Smooth muscle cell (in vitro differentiated cells): ENCODE results near the gene USE1. TPM values are rescaled to one million over a fixed set of nuclear protein-coding genes. Genes with fewer than 3 reads are reported as not detected.

Experiments used
- DNase-seq: peaks from one replicate; lab custom pipeline; 2025; ENCODE audit not compliant: unreplicated experiment; lab: John Stamatoyannopoulos, UW
- H2AFZ ChIP-seq: fragments of 200-600 bp; sonication (generic); 2 replicates; pipeline ENCODE4 v1.6.0; 2016; ENCODE audit warnings: antibody characterized with exemption, low read depth, mild to moderate bottlenecking
- H3F3A ChIP-seq: fragments of 200-600 bp; sonication (generic); 2 replicates; pipeline ENCODE4 v1.6.0; 2017; ENCODE audit warnings: antibody characterized with exemption, low read depth
- H3K27ac ChIP-seq: fragments of 200-600 bp; sonication (generic); 2 replicates; pipeline ENCODE4 v1.5.1; 2016; ENCODE audit warnings: low read depth, mild to moderate bottlenecking
- H3K27me3 ChIP-seq: fragments of 200-600 bp; sonication (generic); 2 replicates; pipeline ENCODE4 v1.6.1; 2016; ENCODE audit warnings: low read depth, mild to moderate bottlenecking
- H3K36me3 ChIP-seq: fragments of 200-600 bp; sonication (generic); 2 replicates; pipeline ENCODE4 v1.5.1; 2016; ENCODE audit warnings: low read depth
- H3K4me1 ChIP-seq: fragments of 200-600 bp; sonication (generic); 2 replicates; pipeline ENCODE4 v1.5.1; 2016; ENCODE audit warnings: low read depth
- H3K4me2 ChIP-seq: fragments of 200-600 bp; sonication (generic); 2 replicates; pipeline ENCODE4 v1.6.0; 2016; ENCODE audit warnings: mild to moderate bottlenecking
- H3K4me3 ChIP-seq: fragments of 200-600 bp; sonication (generic); 2 replicates; pipeline ENCODE4 v1.5.1; 2016; ENCODE audit warnings: mild to moderate bottlenecking
- H3K79me2 ChIP-seq: fragments of 200-600 bp; sonication (generic); 2 replicates; pipeline ENCODE4 v1.6.0; 2016; ENCODE audit warnings: low read depth, mild to moderate bottlenecking
- H3K9ac ChIP-seq: fragments of 200-600 bp; sonication (generic); 2 replicates; pipeline ENCODE4 v1.6.0; 2016; ENCODE audit warnings: low read depth
- H3K9me3 ChIP-seq: fragments of 200-600 bp; sonication (generic); replicated peaks from 2 replicates; pipeline ENCODE4 v1.5.1; 2016; ENCODE audit warnings: low read depth
- H4K20me1 ChIP-seq: fragments of 200-600 bp; sonication (generic); 2 replicates; pipeline ENCODE4 v1.6.0; 2016; ENCODE audit warnings: low read depth
- WGBS: methylation state at CpG from one replicate; pipeline ENCODE4 v1.1.7; 2016; ENCODE audit warnings: low lambda C conversion rate; 5-methylcytosine and 5-hydroxymethylcytosine counted together
- polyA plus RNA-seq: library from polyadenylated mRNA; unstranded; fragments of >200 nt; fragmentation: Nextera tagmentation; extraction: Ambion mirVana; gene quantifications from 2 replicates; pipeline ENCODE4 v1.2.1, GENCODE V29; 2016
- total RNA-seq: library from RNA; depleted of rRNA; stranded (reverse); fragments of >200 nt; gene quantifications from 2 replicates; pipeline ENCODE4 v1.2.3, GENCODE V29; 2014
- TF ChIP-seq, protein P1 (sequence below): fragments of 200-600 bp; sonication (generic); IDR thresholded peaks from 2 replicates; pipeline ENCODE4 v1.5.1; 2017; ENCODE audit warnings: borderline replicate concordance, mild to moderate bottlenecking, antibody characterized with exemption; ENCODE audit not compliant: insufficient read depth, poor library complexity, severe bottlenecking

The USE1 gene
- total and polyA plus RNA-seq, 2 experiments from 2014 or later = 16.4 to 28.8 TPM

DNA sequence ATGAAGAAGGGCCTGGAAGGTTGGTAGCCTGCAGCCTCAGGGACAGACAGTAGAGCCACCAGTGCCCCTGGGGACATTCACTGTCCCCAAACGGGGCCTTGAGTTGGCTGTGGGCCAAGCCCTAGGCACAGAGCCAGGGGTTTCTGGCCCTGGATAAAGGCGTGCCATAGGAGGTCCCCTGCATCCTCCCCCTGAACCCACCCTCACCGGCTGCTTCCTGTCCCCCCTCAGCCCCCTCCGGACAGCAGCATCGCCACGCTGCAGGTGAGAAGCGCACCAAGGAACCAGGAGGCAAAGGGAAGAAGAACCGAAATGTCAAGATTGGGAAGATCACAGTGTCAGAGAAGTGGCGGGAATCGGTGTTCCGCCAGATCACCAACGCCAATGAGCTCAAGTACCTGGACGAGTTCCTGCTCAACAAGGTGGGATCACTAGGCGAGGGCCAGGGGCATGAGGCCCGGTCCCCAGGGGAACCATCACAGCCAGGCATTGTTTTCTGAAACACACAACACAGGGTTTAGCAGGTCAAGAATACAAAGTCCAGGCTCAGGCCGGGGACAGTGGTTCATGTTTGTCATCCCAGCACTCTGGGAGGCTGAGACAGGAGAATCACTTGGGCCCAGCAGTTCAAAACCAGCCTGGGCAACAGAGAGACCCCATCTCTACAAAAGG is 14.6 kb upstream of the USE1 start:
- Histone ChIP-seq H3K36me3 (peaks cover 5% of the 10 kb centered on the region), H3K79me2 (no peaks in the 10 kb centered on the region), H3K4me3 (no peak overlapping the region), H3K4me1 (no peaks in the 10 kb centered on the region), H3K4me2 (no peak overlapping the region), H3K27me3 (no peaks in the 10 kb centered on the region), H3K9me3 (no peaks in the 10 kb centered on the region), H3K9ac (no peak overlapping the region), H4K20me1 (no peaks in the 10 kb centered on the region), H3K27ac (no peak overlapping the region), H3F3A (no peaks in the 10 kb centered on the region), H2AFZ (no peak overlapping the region)
- no peak for DNase-seq
- TF ChIP-seq, protein P1, sequence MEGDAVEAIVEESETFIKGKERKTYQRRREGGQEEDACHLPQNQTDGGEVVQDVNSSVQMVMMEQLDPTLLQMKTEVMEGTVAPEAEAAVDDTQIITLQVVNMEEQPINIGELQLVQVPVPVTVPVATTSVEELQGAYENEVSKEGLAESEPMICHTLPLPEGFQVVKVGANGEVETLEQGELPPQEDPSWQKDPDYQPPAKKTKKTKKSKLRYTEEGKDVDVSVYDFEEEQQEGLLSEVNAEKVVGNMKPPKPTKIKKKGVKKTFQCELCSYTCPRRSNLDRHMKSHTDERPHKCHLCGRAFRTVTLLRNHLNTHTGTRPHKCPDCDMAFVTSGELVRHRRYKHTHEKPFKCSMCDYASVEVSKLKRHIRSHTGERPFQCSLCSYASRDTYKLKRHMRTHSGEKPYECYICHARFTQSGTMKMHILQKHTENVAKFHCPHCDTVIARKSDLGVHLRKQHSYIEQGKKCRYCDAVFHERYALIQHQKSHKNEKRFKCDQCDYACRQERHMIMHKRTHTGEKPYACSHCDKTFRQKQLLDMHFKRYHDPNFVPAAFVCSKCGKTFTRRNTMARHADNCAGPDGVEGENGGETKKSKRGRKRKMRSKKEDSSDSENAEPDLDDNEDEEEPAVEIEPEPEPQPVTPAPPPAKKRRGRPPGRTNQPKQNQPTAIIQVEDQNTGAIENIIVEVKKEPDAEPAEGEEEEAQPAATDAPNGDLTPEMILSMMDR = no peak
- WGBS = 95% methylated on average over 16 of the region's 16 CpGs

DNA sequence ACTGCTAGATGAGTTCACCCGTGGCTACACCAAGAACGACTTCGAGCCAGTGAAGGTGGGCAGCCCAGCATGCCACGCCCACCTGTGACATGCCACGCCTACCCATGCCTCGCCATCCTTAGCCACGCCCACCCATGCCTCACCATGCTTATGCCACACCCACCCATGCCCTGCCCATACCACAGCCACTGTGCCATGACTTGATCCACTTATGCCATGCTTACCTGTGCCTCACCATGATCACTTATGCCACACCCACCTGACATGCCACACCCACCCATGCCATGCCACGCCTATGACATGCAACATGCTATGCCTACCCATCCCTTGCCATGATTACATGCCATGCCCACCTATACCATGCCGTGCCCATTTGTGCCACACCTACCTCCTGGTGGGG is 12.9 kb upstream of the USE1 start:
- H2AFZ ChIP-seq = no peak overlapping the region

GRCh38 chr19:17202713-17203112 is 12.4 kb upstream of the USE1 start:
- TF ChIP-seq, protein P1 = no peak
- H3K27ac ChIP-seq = no peak overlapping the region
- H3K9ac ChIP-seq = no peak overlapping the region
- no peaks in the 10 kb centered on the region for H3K79me2 ChIP-seq
- H3F3A ChIP-seq = no peaks in the 10 kb centered on the region
- H3K4me2 ChIP-seq = no peak overlapping the region
- peaks cover 5% of the 10 kb centered on the region for H3K36me3 ChIP-seq
- DNase-seq = no peak
- 99% methylated on average over 17 of the region's 17 CpGs for WGBS
- H3K4me3 ChIP-seq = no peak overlapping the region
- H3K9me3 ChIP-seq = no peaks in the 10 kb centered on the region
- H4K20me1 ChIP-seq = no peaks in the 10 kb centered on the region
- H3K4me1 ChIP-seq = no peaks in the 10 kb centered on the region
- H3K27me3 ChIP-seq = no peaks in the 10 kb centered on the region
- H2AFZ ChIP-seq = no peak overlapping the region

More for the DNA sequence above, 12.9 kb upstream of the USE1 start:
- no peak overlapping the region for H3K9ac ChIP-seq
- 98% methylated on average over 9 of the region's 9 CpGs for WGBS
- H3K79me2 ChIP-seq = no peaks in the 10 kb centered on the region
- H3K9me3 ChIP-seq = no peaks in the 10 kb centered on the region
- H3K27me3 ChIP-seq = no peaks in the 10 kb centered on the region
- H4K20me1 ChIP-seq = no peaks in the 10 kb centered on the region
- no peak overlapping the region for H3K4me2 ChIP-seq
- H3K36me3 ChIP-seq = peaks cover 5% of the 10 kb centered on the region
- no peak overlapping the region for H3K27ac ChIP-seq
- TF ChIP-seq, protein P1 = no peak
- H3K4me3 ChIP-seq = no peak overlapping the region
- no peaks in the 10 kb centered on the region for H3F3A ChIP-seq
- no peaks in the 10 kb centered on the region for H3K4me1 ChIP-seq
- DNase-seq = no peak
